ENCODE results near the gene LCT. TPM values are rescaled to one million over a fixed set of nuclear protein-coding genes. Genes with fewer than 3 reads are reported as not detected.

Gene LCT
- total RNA-seq, 1 donor from 2014 or later: 0.19 TPM

GRCh38 chr2:135825550-135826176 is 11.3 kb downstream of the LCT start:
- TF ChIP-seq, protein P1, sequence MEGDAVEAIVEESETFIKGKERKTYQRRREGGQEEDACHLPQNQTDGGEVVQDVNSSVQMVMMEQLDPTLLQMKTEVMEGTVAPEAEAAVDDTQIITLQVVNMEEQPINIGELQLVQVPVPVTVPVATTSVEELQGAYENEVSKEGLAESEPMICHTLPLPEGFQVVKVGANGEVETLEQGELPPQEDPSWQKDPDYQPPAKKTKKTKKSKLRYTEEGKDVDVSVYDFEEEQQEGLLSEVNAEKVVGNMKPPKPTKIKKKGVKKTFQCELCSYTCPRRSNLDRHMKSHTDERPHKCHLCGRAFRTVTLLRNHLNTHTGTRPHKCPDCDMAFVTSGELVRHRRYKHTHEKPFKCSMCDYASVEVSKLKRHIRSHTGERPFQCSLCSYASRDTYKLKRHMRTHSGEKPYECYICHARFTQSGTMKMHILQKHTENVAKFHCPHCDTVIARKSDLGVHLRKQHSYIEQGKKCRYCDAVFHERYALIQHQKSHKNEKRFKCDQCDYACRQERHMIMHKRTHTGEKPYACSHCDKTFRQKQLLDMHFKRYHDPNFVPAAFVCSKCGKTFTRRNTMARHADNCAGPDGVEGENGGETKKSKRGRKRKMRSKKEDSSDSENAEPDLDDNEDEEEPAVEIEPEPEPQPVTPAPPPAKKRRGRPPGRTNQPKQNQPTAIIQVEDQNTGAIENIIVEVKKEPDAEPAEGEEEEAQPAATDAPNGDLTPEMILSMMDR (IDR thresholded peaks at IDR 0.05; ENCODE audit: unreplicated experiment): no peak
- Mint-ChIP-seq H3K36me3 (ENCODE audit: insufficient read depth) (no peaks in the 10 kb centered on the region), H3K27ac (no peak overlapping the region), H3K4me3 (ENCODE audit: low read depth) (no peak overlapping the region), H3K27me3 (peaks cover 4% of the 10 kb centered on the region), H3K9me3 (ENCODE audit: low read depth) (peaks cover 8% of the 10 kb centered on the region), H3K4me1 (ENCODE audit: low read depth) (no peaks in the 10 kb centered on the region)
- DNase-seq (ENCODE audit: low spot score, unreplicated experiment): no peak

DNA sequence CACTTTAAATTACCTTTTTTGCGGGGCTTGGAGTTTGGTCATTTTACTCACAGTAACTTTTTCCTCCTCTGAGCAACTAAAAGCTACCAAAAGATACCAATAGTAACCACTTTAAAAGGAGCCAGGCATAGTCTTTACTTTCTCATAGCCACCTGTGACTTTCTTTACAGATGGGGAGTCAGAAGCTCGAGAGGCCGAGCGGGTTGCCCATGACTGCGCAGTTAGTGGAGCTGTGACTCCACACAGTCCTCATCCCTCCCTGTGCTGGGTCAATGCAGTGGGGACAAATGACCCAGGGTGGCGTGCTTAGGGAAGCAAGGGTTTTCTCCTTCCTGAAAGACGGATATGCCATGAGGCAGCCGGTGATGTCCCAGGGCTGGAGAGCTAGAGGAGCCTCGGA is 11.9 kb downstream of the LCT start:
- peaks cover 4% of the 10 kb centered on the region for H3K27me3 Mint-ChIP-seq
- peaks cover 8% of the 10 kb centered on the region for H3K9me3 Mint-ChIP-seq (ENCODE audit: low read depth)
- no peak overlapping the region for H3K27ac Mint-ChIP-seq
- no peaks in the 10 kb centered on the region for H3K4me1 Mint-ChIP-seq (ENCODE audit: low read depth)
- TF ChIP-seq, protein P1 (IDR thresholded peaks at IDR 0.05; ENCODE audit: unreplicated experiment): no peak
- H3K36me3 Mint-ChIP-seq (ENCODE audit: insufficient read depth): no peaks in the 10 kb centered on the region
- no peak for DNase-seq (ENCODE audit: low spot score, unreplicated experiment)
- no peak overlapping the region for H3K4me3 Mint-ChIP-seq (ENCODE audit: low read depth)

DNA sequence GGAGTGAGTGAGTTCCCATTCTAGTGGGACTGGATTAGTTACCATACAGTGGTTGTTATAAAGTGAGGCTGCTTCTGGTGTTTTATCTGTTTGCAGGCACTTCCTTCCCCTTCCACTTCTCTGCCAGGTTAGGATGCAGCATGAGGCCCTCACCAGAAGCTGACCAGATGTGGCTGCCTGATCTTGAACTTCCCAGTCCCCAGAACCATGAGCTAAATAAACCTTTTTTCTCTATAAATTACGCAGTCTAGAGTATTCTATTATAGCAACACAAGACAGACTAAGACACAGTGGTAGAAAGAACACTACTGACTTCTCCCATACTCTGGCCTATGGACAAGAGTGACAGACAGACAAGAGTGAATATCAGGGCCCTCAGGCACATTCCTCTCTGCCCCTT is 14.1 kb downstream of the LCT start:
- H3K27ac Mint-ChIP-seq: no peak overlapping the region
- H3K4me3 Mint-ChIP-seq (ENCODE audit: low read depth): no peak overlapping the region
- peaks cover 8% of the 10 kb centered on the region for H3K9me3 Mint-ChIP-seq (ENCODE audit: low read depth)
- H3K4me1 Mint-ChIP-seq (ENCODE audit: low read depth): no peaks in the 10 kb centered on the region
- H3K27me3 Mint-ChIP-seq: peaks cover 4% of the 10 kb centered on the region
- TF ChIP-seq, protein P1 (IDR thresholded peaks at IDR 0.05; ENCODE audit: unreplicated experiment): no peak
- no peaks in the 10 kb centered on the region for H3K36me3 Mint-ChIP-seq (ENCODE audit: insufficient read depth)
- no peak for DNase-seq (ENCODE audit: low spot score, unreplicated experiment)

DNA sequence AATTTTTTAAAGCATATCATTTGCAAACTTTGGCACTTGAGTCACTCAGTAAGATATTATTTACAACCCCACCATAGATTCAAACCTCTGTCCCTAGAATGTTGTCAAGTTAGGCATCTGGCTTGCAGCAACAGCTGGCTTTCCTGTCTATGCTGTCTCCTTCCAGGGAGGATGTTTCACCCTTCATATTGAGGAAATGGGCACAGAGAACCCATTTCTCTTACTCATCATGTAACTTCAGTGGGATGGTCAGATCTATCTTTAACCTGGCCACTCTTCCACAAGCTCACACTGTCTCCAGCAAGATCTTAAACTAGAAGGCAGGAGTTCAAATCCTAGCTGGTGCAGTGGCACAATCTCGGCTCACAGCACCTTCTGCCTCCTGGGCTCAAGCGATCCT is 15.8 kb downstream of the LCT start:
- no peak for DNase-seq (ENCODE audit: low spot score, unreplicated experiment)
- Mint-ChIP-seq H3K27me3 (peaks cover 4% of the 10 kb centered on the region), H3K27ac (no peak overlapping the region), H3K4me3 (ENCODE audit: low read depth) (no peak overlapping the region), H3K9me3 (ENCODE audit: low read depth) (peaks cover 8% of the 10 kb centered on the region), H3K36me3 (ENCODE audit: insufficient read depth) (no peaks in the 10 kb centered on the region), H3K4me1 (ENCODE audit: low read depth) (no peaks in the 10 kb centered on the region)
- TF ChIP-seq, protein P1 (IDR thresholded peaks at IDR 0.05; ENCODE audit: unreplicated experiment): no peak

DNA sequence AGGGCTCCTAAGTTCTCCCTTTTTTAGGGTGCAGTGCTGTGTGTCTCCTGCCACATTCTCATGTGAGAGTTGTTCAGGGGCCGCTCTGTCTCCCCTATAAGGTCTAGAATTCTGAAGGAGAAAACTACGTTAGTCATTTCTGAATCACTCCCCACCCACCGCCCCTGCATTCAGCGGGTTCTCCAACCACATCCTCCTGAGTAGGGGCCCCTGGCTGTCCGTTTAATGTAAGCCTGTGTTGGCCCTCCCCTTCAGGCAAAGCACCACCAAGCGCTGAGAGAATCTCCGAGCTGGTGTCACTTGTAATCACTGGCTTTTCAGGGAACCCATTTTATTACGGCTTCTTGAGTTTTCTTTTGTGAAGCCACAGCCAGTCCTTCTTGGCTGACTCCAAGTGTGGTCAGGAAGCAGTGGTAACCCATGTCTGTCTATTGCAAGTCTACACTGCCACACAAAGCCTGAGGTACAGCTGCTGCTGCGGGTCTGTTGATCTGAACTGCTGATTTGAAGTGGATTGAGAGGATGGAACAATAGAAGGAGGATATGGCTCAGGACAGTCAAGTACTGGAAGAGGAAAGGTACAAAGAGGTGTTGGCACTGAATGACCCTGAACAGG is 16.9 kb downstream of the LCT start:
- peaks cover 4% of the 10 kb centered on the region for H3K27me3 Mint-ChIP-seq
- TF ChIP-seq, protein P1 (IDR thresholded peaks at IDR 0.05; ENCODE audit: unreplicated experiment): no peak
- DNase-seq (ENCODE audit: low spot score, unreplicated experiment): no peak
- H3K4me3 Mint-ChIP-seq (ENCODE audit: low read depth): no peak overlapping the region
- H3K36me3 Mint-ChIP-seq (ENCODE audit: insufficient read depth): no peaks in the 10 kb centered on the region
- peaks cover 8% of the 10 kb centered on the region for H3K9me3 Mint-ChIP-seq (ENCODE audit: low read depth)
- no peaks in the 10 kb centered on the region for H3K4me1 Mint-ChIP-seq (ENCODE audit: low read depth)
- no peak overlapping the region for H3K27ac Mint-ChIP-seq
